HT-29 (cell line): Measurements from ENCODE around the gene NPC1. TPM values are rescaled to one million over a fixed set of nuclear protein-coding genes. Genes with fewer than 3 reads are reported as not detected.
"Not testable (repeated sequence)": the region's sequence is repeated elsewhere in the genome, so short reads cannot be mapped to it uniquely, and the experiment has no call there.

Experiments used
- DNase-seq: peaks from one replicate; pipeline ENCODE4 v3.0.0-alpha.2; 2015; ENCODE audit warnings: low spot score
- total RNA-seq: library from RNA; depleted of rRNA; stranded (reverse); fragments of >200 nt; shearing (Covaris generic); gene quantifications from 2 replicates; pipeline ENCODE4 v1.2.3, GENCODE V29; 2014; rRNA removed

The NPC1 gene
- 35.7 and 48.5 TPM in 2 replicates for total RNA-seq

DNA sequence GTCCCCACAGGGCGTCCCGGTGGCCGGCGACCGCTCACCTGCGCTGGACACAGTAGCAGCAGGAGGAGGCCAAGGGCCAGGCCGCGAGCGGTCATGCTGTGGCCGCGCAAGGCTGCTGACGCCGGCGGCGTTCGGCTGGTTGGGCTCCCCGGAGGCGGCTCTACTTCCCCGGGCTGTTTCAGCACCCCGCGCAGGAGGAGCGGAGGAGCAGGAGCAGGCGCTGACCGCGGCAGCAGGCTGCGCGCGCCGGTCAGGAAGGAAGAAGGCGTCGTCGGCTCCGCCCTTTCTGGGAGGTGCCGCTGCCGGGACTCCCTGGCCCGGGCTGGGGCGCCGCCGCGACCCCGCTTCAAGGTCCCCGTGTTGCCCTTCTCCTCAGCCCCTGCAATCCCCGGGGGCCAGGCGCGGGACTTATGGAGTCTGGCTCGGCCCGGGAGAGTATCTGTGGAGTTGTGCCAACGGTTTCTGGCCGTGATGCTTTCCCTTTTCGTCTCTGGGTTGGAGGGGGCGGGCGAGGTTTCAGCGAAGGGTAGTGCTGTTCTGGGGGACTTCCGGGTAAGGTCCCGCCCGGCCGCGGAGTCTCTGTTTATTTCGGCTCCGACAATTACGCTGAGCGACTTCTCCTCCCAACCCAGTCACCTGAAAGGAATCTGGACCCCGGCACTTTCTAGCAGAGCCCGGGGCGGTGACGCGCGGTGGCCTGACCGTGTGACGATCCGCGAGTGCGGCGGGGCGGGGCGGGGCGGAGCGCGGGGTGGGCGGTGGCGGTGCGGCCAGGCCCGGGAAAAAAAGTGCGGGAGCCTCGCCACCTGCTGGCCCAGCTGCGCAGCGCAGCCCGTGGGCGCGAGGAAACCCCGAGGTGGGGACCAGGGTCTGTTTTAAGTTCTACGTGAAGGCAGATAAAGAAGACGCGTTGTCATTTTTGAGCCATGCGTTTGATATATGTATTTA, at the start of gene NPC1:
Gene NPC1 (minus strand): TSS at position 258 of the 948 bp plus-strand sequence. CDS start 163 bp downstream, at position 95.
- peak; percentile 91 for DNase-seq

DNA sequence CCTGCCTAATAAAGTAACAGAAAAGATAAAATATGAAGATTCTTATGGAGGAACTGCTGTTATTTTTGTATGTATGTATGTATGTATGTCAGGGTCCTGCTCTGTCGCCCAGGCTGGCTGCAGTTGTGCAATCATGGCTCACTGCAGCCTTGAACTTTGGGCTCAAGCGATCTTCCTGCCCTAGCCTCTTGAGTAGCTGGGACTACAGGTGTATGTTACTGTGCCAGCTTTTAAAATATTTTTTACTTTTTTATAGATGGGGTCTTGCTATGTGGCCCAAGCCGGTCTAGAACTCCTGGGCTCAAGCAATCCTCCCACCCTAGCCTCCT, 49.7 kb upstream of the NPC1 start:
- DNase-seq: no peak

DNA sequence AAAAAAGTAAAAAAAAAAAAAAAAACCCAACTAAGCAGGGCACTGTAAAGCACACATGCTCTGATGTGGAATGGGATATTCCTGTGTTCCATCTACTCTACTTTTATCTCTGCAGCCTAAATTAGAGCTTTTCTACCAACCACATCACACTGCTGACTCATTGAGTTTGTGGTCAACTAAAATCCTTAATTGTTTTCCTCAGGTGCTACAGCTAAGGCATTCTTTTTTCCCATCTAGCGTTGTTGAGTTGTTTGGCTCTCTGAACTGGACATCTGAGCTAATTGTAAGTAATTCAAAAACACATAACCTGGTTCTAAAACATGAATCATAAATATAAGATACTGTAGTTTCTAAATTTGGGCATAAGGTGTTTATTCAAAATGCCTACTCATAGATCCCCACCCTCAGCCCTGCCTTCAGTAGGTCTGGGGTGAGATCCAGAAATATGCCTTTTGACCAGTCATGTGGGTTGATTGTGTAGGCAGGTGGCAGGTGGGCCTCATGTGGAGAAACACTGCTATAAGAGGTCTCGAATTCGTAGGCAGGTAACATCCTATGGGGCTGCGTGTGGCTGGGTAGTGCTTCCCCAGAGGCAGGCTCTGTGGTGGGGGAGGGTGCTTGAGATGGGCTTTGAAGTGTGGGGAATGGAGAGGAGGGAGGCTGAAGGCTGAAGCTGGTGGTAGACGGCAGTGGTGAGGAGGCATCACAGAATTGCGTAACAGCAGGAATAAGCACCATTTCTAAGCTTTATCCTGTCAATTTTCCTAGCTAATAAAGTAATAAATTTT, 49.2 kb upstream of the NPC1 start:
- DNase-seq: peak; percentile 36

DNA sequence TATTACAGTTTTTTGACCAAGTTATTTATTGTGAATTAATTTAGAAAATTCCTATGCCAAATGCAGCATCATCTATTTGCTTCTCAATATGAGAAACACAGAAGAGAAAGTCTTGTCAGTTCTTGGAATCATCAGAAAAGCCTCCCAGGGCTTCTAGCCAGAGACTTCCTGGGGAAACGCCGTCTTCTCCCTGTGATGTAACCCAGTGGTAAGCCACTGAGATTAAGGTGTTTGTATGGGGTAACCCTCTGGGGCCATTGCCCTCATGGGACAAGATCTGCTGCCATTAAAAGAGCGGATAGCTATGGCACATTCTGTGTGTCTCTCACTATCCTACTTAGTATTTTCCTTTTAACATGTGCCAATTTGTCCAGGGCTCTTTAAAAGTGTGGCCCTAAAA, 48.4 kb upstream of the NPC1 start:
- DNase-seq: no peak

DNA sequence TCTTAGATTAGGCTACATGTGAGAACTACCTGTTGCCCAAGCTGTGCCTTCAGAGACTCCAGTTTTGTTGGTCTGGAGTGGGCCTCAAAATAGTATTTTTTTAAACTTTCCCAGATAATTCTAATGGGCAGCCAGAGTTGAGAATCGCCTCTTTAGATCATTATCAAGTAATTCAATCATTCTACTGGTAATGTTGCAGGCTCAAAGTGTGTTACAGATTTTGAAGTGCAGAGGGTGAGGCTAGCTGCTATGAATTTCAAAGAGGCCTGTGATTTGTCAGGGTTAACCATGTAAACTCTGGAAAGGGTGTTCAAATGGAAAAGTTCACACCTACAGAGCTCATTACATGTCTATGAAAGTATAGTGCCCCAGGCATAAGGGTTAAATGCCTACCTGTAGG, 46.3 kb upstream of the NPC1 start:
- no peak for DNase-seq

DNA sequence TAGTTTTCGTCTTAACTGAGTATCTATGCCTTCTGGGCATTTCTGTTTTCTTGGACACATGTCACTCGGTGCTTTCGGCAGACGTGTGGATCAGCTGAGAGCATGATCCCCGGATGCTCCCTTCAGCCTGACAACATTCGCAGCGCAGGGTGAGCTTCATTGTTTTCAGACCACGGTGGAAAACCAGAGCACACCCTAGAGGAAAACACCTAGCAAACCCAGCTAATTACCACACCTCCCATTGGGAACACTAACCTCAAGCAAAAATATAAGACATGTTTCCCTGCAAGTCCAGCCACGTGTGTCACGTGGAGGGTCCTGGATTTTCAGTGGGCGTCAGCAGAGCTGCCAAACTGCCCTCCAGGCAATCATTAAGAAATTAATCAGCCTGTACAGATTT, 45.4 kb upstream of the NPC1 start:
- no peak for DNase-seq

DNA sequence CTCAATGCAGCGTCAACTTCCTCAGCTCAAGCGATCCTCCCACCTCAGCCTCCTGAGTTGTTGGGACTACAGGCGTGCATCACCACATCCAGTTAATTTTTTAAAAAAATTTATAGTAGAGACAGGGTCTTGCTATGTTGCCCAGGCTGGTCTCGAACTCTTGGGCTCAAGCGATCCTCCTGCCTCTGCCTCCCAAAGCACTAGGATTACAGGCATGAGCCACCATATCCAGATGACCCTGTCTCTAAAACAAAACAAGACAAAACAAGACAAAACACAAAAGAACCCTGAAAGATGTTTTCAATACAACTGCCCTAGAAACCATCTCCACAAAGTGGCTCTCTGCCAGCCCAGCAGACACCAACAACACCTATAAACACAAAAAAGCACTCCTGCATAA, 45.0 kb upstream of the NPC1 start:
- no peak for DNase-seq

DNA sequence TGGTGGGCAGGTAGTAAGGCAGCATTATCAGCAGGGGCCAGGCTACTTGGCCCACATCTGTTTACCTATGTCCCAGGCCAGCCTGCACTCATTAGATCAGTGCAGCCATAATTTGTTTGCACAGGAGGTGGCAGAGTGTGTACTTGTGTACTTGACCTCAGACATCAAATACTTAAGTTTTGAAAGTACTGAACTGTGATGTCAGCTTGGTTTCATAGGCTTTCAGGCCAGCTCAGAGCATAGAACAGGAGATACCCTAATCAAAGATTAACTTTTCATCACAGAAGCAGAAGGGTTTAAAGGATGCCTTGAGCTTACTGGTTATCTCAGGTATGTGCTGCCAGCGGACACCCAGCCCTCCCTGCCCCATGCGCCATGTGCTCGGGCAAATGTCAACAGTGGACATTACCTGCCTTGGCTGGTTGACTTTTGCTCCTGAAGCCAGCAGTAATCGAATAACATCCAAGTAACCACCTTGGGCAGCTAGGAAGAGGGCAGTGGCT, 43.2 kb upstream of the NPC1 start:
- peak; percentile 71 for DNase-seq

DNA sequence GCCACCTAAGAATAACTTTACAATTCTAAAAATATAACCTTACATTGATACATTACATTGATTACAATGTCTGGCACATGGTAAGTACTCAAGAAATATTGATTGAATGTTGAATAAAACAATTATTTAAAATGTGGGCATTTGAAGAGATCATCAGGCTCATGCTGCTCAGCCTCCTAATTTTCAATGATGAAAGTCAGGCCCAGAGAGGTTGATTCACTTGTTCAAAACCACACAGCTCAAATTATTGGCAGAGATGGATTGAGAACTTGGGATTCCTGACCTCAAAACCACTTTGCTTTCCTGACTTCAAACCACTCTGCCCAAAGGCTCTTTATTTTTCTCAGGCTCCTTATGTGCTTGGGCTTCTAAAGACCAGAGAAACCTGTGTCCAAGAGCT, 41.7 kb upstream of the NPC1 start:
- DNase-seq: no peak

DNA sequence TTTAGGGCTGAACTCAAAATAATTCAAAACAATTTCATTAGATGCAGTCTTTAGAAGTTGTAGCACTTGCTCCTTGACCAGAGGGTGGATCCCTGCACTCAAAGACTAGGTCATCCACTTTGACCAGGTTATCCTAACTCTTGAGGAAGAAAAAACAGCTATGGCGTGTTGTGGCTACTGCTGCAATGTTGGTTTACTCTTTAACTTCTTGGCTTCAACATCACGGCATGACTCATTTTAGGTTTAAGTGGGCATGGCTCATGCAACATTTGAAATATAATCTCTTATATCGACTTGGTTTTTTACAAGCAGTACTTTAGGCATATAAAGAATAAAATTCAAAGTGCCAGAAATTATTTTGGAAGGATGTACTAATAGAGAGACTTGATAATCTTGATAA, 41.0 kb upstream of the NPC1 start:
- peak; percentile 81 for DNase-seq

DNA sequence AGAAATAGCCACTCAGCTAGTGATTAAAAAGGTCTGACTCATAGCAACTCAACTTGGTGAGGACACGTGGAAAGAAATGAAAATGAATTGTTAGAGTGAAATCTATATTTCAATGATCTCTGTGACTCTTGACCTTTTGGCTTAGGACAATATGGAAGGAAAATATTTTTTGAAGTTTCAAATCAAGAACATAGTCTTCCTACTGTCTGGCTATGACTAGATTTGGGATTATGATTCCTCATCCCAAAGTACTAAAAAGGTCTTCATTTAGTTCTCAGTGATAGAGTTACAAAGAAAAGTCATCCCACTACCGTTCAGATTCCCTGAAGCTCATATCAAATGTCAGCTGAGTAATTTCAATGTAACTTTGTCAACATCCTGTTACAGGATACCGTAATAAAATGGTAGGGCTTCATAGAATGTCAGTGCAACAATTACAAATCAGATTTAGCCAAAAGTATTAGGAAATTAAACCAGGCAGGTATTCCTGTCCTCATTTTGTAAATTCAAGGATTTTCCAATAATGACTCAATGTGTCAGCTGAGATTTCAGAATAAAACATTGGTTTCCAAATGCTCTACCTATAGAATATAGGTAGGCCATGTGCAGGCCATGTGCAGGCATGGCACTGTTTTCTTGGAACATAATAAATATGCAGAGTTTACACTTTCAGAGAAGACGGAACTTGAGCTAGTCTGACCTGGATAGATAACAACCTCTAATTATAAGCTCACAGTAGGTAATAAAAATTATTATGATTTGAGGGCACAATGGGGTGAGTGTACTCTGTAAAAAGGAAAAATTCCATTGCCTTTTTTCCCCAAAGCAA, 40.4 kb upstream of the NPC1 start:
- peak; percentile 20 for DNase-seq

DNA sequence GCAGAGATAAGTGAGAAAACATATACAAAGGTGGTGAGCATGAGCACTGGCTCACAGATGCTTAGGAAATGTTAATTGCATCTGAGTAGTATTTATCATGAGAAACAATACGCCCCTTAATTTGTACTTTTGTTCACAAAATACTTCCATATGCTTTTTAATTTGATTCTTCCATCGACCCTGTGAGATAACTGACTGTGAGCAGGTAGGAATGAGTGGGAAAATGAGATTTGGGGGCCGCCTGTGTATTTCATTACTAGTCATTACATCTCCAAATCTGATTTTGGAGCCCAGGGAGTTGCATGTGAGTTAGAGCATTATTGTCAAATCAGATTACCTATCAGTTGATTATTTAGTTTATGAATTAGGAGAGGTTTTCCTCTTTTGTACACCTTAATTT, 36.7 kb upstream of the NPC1 start:
- no peak for DNase-seq

DNA sequence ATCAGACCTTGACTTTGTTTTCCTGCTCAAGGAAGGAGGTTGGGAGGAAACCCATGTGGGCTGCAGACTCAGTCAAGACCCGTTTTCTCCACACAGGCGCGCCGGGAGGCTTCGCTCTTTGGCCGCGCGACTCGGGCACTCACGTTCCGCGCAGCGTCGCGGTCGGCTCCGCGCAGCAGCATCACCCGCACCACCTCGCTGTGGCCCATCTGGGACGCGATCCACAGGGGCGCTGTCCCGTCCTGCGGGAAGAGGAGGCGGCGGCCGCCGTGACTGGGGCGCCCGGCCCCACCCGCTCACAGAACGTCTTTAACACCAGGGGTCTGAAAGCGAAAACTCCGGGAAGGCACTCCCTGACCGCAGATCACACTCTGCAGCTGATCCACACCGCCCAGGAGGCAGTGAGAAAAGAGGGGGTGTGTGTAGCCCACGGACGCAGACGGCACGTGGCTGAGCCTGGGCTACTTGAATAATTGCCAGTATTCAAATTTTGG, 33.1 kb upstream of the NPC1 start:
- DNase-seq: no peak

DNA sequence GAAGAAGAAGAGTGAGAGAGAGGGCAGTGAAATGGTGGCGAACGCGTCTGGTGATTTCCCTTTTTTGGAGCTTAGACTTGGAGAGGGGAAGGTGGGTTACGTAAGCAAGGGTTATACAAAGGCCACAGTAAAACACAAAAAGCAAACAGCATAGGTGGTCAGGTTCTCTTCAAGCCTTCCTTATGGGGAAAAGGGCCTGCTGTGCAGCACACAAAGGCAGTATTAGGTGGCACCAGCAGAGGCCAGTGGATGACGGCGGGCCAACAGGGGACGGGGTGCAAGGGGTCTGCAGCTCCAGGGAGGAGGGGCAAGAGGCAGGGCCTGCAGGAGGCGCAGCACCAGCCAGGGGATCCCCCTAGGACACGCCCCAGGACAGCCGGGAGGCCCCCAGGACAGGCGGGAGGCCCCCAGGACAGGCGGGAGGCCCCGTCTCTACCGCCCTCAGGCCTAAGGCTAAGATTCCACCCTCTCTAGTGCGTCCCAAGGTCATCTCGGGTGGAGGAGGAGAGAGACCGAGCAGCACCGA, 32.6 kb upstream of the NPC1 start:
- no peak for DNase-seq

DNA sequence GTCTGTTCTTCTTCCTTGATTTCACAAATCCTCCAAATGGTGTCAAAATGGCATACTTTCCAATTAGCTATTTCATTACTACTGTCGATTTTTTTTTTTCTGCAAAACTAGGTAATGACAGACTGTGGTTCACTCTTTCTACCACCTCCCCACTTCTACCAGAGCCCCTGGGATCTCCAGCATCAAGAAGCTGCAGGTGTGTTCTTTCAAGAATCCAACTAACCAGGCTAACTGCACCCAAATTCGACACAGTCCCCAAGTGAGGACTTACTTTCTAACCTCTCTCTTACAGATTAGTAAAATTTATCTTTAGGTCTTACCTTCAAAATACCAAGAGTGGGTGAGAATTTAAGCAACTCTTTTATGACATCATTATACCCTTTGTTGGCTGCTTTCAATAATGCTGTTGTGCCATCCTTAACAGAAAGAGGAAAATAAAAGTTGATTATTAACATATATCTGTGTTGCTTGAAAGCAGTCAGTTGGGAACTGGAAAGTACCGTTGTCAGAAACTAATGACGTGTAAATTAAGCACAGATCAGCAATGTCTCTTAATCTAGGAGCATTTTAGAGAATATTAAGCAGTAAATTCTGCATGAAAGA, 31.2 kb upstream of the NPC1 start:
- no peak for DNase-seq

DNA sequence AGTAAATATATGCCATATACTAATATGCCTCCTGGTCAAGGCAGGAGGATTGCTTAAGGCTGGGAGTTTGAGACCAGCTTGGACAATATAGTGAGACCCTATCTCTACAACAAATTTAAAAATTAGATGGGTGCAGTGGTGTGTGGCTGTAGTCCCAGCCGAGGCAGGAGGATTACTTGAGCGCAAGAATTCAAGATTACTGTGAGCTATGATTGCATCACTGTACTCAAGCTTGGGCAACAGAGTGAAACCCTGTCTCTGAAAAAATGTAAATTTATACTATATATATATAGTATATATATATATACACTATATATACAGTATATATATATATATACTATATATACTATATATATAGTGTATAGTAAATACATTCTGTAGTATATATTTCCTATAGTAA, 30.0 kb upstream of the NPC1 start:
- no peak for DNase-seq

DNA sequence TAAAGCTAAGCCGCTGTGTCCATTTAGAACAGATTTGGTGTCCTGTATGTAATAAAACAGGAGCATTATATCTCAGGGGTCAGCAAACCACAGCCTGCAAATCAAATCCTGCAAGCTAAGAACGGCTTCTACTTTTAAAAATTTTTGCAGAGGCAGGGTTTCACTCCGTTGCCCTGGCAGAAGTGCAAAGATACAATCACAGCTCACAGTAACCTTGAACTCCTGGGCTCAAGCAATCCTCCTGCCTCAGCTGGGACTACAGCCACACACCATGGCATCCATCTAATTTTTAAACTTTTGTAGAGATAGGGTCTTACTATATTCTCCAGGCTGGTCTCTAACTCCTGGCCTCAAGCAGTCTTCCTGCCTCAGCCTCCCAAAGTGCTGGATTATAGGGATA, 28.6 kb upstream of the NPC1 start:
- DNase-seq: no peak

DNA sequence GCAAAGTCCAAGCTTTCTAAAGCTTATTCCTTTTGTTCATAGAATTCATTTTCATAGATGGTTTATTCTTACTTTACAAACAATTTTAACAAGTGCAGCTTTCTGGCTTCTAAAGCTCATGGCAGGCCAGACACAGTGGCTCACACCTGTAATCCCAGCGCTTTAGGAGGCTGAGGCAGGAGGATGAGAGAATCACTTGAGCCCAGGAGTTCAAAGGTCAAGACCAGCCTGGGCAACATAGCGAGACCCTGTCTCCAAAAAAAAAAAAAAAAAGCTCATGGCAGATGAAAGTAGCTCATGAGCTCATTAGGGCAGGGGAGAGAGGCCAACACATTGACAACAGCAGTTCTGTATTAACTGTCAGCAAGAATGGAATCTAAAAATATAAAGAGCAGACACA, 28.1 kb upstream of the NPC1 start:
- DNase-seq: no peak

DNA sequence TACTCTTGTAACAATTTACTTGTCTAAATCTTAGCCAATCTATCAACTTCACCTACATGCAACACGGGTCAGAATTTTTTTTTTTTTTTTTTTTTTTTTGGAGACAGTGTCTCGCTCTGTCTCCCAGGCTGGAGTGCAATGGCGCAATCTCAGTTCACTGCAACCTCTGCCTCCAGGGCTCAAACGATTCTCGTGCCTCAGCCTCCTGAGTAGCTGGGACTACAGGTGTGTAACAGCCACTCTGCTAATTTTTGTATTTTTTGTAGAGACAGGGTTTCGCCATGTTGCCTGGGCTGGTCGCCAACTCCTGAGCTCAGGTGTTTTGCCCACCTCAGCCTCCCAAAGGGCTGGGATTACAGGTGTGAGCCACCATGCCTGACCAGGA, 26.8 kb upstream of the NPC1 start:
- not testable (repeated sequence) for DNase-seq

DNA sequence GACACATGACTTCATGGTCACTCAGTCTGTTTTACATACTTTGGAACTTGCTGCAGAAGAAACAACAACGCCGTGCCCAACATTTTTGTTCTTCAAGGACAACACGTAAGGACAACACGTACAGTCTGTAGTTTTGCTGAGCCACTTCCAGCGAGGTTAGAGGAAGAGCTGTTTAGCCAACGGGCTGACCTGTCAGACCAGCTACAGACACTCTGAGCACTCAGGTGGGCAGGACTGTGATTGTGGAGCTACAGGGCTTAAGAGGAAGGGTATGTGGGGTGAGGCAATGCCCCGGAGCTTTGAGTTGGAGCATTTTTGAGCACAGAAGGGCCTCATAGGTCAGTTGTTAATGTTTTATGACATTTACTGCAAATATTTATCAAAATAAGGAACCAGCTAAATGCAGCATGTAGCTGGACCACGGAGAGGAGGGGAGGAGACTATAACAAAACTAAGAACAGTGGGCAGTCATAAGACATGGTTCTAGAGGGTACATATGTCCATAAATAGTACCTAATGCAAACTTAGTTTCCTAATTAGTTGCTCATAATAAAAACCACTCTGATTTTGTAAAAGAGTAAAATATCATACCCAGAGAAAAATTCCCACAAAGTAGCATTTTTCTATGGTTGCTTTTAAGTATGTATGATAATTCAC, 26.3 kb upstream of the NPC1 start:
- DNase-seq: no peak
